Measurements from ENCODE around the gene CCL22.

The CCL22 gene

GRCh38 chr16:57347858-57348257 lies 10.7 kb upstream of the CCL22 start:
- H3K4me3 ChIP-seq (ENCODE audit: low read depth, low read length): no peak overlapping the region
- no peak for TF ChIP-seq CTCF (IDR thresholded peaks at IDR 0.05; ENCODE audit: low read depth, low read length)

- H3K4me3 ChIP-seq (ENCODE audit: low read depth, low read length): no peak overlapping the region
- TF ChIP-seq CTCF (IDR thresholded peaks at IDR 0.05; ENCODE audit: low read depth, low read length): no peak
Measured at GRCh38 chr16:57348327-57348726, 10.3 kb upstream of the CCL22 start.

GRCh38 chr16:57349212-57350031 lies 9.2 kb upstream of the CCL22 start:
- TF ChIP-seq CTCF (IDR thresholded peaks at IDR 0.05; ENCODE audit: low read depth, low read length): no peak
- H3K4me3 ChIP-seq (ENCODE audit: low read depth, low read length): no peak overlapping the region

GRCh38 chr16:57352636-57353047 lies 5.9 kb upstream of the CCL22 start:
- H3K4me3 ChIP-seq (ENCODE audit: low read depth, low read length): no peak overlapping the region
- TF ChIP-seq CTCF (IDR thresholded peaks at IDR 0.05; ENCODE audit: low read depth, low read length): no peak

- TF ChIP-seq CTCF (IDR thresholded peaks at IDR 0.05; ENCODE audit: low read depth, low read length): no peak
- no peak overlapping the region for H3K4me3 ChIP-seq (ENCODE audit: low read depth, low read length)
Measured at GRCh38 chr16:57354311-57354710, 4.3 kb upstream of the CCL22 start.

GRCh38 chr16:57355898-57356414 lies 2.6 kb upstream of the CCL22 start:
- TF ChIP-seq CTCF (IDR thresholded peaks at IDR 0.05; ENCODE audit: low read depth, low read length): no peak
- no peak overlapping the region for H3K4me3 ChIP-seq (ENCODE audit: low read depth, low read length)

- no peak for TF ChIP-seq CTCF (IDR thresholded peaks at IDR 0.05; ENCODE audit: low read depth, low read length)
- H3K4me3 ChIP-seq (ENCODE audit: low read depth, low read length): no peak overlapping the region
Measured at GRCh38 chr16:57356547-57356946, 2.0 kb upstream of the CCL22 start.
